HG03159 (cell line): ENCODE data around the gene EPX.
"Not testable (repeated sequence)": the region's sequence is repeated elsewhere in the genome, so short reads cannot be mapped to it uniquely, and the experiment has no call there.

Experiments
- ATAC-seq: cut with Tn5 transposase; IDR thresholded peaks from one replicate; pipeline ENCODE4 v1.9.1; 2021; ENCODE audit warnings: mild to moderate bottlenecking, moderate library complexity; ENCODE audit not compliant: unreplicated experiment

EPX gene, protein sequence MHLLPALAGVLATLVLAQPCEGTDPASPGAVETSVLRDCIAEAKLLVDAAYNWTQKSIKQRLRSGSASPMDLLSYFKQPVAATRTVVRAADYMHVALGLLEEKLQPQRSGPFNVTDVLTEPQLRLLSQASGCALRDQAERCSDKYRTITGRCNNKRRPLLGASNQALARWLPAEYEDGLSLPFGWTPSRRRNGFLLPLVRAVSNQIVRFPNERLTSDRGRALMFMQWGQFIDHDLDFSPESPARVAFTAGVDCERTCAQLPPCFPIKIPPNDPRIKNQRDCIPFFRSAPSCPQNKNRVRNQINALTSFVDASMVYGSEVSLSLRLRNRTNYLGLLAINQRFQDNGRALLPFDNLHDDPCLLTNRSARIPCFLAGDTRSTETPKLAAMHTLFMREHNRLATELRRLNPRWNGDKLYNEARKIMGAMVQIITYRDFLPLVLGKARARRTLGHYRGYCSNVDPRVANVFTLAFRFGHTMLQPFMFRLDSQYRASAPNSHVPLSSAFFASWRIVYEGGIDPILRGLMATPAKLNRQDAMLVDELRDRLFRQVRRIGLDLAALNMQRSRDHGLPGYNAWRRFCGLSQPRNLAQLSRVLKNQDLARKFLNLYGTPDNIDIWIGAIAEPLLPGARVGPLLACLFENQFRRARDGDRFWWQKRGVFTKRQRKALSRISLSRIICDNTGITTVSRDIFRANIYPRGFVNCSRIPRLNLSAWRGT

DNA sequence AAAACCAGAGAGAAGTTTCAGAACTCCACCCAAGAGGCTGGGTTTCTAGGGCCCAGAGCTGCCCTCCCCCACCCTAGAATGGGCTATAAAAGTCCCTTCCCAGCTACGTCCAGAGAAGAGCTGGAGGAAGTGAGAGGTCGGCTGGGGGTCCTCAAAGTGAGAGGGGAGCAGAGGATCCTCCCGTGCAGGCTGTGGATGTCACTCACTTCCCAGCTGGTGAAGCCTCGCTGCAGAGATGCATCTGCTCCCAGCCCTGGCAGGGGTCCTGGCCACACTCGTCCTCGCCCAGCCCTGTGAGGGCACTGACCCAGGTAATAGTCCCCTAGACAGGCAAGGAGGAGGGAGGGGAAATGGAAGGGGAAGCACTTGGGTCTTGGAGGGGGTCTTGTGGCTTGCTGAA lies at the start of gene EPX:
Gene EPX, plus strand, starts transcription at position 115 of the 400 bp plus-strand sequence. Its CDS starts 121 bp downstream, at position 236.
- no peak for ATAC-seq

DNA sequence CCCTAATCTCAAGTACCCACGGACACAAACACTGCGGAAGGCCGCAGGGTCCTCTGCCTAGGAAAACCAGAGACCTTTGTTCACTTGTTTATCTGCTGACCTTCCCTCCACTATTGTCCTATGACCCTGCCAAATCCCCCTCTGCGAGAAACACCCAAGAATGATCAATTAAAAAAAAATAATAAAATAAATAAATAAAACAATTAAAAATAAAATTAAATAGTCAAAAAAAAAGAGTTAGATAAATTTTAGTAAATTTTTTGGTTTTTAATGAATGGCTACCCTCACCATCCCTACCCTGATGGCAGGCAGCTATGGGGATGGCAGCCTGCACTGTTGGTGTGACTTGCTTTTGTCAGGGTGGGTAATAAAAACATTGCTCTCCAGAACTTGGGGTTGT lies 49.2 kb upstream of the EPX start:
- ATAC-seq = not testable (repeated sequence)

- ATAC-seq = no peak
Measured at GRCh38 chr17:58144801-58145200, 47.7 kb upstream of the EPX start.

DNA sequence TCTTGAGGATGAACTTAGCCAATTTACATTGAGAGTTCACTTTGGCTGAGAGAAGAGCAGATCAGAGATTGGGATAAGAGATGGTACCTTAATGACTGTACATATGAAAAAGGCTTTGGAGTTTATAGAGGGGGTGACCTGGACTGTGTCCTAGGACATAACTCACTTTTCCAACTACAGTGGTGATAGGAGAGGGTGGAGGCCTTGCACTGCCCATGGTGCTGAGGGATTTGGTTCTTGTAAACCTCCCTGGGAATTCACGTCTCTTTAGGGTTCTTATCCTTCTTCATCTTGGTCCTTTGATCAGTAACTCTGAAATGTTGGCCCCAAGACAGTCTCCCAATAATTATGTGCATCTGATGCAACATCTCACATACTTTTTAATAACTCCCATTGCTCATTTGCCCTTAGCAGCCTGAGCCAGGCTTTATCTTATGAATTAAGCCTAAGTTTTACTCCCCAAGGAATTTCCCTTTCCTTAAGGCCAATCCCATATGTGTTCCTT lies 44.5 kb upstream of the EPX start, which contains the start of gene OR4D1:
Gene OR4D1, plus strand, starts transcription at position 455 of the 505 bp plus-strand sequence. CDS start 6,770 bp downstream, outside the sequence.
- ATAC-seq = no peak

DNA sequence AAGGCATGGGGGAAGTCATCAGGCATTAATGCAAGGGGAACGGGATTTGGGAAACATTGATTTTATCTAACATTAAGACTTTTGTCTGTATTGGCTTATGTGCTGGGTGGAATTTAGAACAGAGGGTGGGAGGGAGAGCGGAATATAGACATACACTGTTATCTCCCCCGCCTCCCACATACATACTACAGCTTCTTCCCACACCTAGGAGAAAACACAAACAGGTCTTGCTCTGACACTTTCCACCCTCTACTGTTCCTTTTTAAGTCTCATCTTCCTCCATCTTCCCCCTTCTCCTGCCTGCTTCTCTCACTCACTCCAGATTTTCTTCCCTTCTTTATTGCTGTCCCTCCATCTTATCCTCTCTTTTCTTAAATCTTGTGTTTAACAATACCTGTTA lies 43.9 kb upstream of the EPX start:
- ATAC-seq = no peak

- no peak for ATAC-seq
Measured at GRCh38 chr17:58150394-58150793, 42.1 kb upstream of the EPX start.

DNA sequence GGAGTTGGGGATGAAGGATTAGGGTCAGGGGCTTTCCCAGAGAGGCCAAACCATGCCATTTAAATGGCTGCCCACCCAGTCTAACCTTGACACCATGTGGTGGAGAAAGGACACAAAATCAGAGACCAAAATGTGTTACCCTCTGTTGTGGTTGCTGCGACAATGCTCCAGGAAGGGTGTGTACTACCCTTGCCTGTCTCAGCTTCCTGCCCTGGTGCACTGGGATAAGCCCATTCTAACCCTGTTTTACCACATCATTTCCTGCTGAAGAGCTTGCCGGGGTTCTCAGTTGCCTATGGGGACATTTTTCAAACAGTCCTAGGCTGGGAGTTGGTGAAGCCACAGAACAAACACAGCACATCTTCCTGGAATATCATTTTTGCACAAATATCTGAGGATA lies 39.5 kb upstream of the EPX start:
- no peak for ATAC-seq

DNA sequence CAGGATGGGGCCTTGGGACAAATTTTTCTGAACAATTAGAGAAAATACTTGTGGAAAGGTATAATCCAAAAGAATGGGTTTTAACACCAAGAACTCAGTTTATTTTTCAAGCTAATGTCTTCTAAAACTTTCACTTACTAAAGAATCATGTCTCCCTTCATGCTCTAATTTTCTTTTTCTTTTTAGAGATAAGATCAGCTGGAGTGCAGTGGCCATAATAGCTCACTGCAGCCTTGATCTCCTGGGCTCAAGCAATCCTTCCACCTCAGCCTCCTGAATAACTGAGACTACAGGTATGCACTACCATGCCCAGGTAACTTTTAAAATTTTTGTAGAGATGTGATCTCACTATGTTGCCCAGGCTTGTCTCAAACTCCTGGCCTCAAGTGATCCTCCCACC lies 38.9 kb upstream of the EPX start:
- no peak for ATAC-seq

DNA sequence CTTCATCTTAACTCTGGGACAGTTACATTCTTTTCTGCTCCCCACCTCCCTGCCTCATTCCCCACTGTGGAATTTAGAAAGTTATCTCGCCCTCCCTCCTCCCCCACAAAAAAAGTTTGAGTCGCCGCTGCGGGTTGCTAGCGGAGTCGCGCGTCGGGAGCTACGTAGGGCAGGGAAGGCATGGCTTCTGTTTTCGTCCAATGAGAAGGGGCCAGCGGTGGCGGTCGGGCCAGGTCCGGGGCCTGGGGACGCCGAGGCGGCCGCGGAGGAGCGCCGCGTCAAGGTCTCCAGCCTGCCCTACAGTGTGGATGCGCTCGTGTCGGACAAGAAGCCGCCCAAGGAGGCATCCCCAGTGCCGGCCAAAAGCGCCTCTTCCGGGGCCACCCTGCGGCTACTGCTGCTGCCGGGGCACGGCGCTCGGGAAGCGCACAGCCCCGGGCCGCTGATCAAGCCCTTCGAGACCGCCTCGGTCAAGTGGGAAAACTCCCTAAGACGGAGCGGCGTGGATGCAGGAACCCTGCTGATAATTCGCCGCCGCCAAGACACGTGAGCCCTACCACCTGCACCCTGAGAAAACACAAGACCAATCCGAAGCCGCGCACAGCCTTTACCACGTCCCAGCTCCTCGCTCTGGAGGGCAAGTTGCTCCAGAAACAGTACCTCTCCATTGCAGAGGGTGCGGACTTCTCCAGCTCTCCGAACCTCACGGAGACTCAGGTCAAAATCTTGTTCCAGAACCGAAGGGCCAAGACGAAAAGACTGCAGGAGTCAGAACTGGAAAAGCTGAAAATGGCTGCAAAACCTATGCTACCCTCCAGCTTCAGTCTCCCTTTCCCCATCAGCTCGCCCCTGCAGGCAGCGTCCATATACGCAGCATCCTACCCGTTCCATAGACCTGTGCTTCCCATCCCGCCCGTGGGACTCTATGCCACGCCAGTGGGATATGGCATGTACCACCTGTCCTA lies 35.4 kb upstream of the EPX start:
- no peak for ATAC-seq

DNA sequence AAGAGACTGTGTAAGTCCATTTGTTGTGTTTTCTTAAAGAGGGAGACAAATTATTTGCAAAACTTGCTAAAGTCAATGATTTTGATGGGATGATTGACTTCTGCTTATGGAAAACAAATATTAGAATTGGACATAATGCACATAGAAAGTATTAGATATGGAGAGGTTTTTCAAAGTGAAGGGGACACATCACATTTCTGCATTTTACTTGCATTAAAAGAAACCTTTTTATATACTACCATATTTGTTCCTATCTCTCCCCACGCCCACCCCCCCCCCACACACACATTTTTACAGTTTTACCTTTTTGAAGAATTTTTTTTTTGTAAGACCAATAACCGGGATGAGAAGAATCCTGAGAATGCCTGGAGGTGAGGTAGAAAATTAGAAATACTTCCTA lies 34.3 kb upstream of the EPX start:
- no peak for ATAC-seq

DNA sequence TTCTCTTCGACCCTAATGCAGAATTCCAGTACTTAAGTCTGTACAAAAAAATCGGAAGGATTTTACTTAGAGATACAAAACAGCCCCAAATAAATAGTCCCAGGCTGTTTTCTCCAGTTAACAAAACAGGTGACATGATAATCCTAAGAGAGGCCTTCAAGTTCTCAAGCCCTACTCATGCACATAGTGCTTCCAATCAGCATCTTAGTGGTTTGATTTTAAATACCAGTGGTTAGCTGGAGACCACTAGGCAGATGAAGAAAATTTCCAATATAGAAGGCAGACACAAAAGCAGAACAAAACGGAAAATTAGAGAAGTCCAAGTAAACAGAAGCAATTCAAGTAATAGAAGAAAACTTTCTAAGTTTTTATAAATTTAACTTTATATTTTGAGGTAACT lies 31.0 kb upstream of the EPX start:
- ATAC-seq = no peak

DNA sequence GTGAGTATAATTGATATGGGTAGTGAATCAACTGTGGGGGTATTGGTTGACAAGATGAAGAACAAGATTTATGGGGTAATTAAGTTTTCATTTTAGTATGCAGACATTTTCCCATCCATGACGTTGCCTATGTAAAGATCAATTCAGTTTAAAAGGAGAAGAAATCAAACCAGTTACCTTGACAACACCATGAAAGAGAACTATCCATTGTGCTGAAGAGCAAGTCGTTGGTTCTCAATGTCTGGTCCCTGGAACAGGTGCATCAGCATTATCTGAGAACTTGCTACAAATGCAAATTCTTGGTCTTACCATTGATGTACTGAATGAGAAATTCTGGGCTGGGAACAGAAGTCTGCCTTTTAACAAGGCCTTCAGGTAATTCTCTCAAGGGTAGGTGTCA lies 26.5 kb upstream of the EPX start:
- ATAC-seq = no peak

DNA sequence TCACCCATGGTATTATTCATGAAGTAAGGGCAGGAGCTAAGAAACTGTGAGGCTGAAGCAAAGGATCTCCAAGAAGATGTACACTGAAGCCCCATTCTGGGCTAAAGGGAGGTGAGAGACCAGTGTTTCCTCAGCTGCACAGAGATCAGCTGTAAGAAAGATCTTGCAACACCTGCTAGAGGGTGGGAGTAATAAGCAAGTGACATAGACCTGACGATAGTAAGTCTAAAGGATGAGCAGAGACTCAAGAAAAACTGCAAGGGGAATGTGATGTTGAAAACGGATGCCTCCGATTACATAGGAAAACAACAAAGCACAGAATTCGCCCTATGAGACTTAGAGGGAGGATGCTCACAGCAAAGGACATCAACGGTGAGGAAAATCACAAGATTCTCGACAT lies 25.8 kb upstream of the EPX start, which contains the start of gene OR4D2:
Gene OR4D2, plus strand, starts transcription at position 301 of the 400 bp plus-strand sequence. CDS start 2,674 bp downstream, outside the sequence.
- ATAC-seq = no peak

DNA sequence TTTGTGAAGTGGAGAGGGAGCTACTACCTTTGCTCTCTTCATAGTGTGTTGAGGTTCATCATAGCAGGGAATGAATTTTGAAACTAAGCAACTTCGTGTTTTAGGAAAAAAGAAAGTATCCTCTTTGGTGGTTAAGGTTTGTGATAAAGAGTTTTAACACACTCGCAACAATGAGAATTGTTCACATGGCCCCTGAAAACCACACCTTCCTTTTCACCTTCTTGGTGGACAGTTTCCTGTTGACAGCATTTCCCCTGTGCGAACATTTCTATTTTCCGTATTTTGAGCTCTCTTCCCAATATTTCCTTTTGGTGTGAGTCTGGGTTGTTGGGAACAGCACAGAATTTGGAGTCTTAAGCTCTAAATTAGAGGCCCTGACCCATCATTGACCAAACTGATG lies 21.9 kb upstream of the EPX start:
- ATAC-seq = no peak

GRCh38 chr17:58172369-58173071 lies 20.0 kb upstream of the EPX start:
- ATAC-seq = no peak

GRCh38 chr17:58174871-58175270 lies 17.7 kb upstream of the EPX start:
- ATAC-seq = no peak

- ATAC-seq = no peak
Measured at GRCh38 chr17:58176200-58176599, 16.3 kb upstream of the EPX start.

- ATAC-seq = no peak
Measured at GRCh38 chr17:58181796-58182195, 10.7 kb upstream of the EPX start.

- no peak for ATAC-seq
Measured at GRCh38 chr17:58183514-58183913, 9.0 kb upstream of the EPX start.
